ENCODE data around the gene NME4. TPM values are rescaled to one million over a fixed set of nuclear protein-coding genes. Genes with fewer than 3 reads are reported as not detected.
"Not testable (repeated sequence)": the region's sequence is repeated elsewhere in the genome, so short reads cannot be mapped to it uniquely, and the experiment has no call there.

NME4 gene
- total RNA-seq, 2 donors from 2014 or later: 45.4 to 45.8 TPM

- Histone ChIP-seq H3K4me3 (peak overlapping the region in 1 of 2 donors; percentile 97), H3K4me1 (peaks cover 0 to 58% of the 10 kb centered on the region in 2 donors), H3K27me3 (no peaks in the 10 kb centered on the region), H3K36me3 (no peaks in the 10 kb centered on the region), H3K9me3 (no peaks in the 10 kb centered on the region), H3K27ac (peak overlapping the region; percentile 11 to 57)
- TF ChIP-seq CTCF (IDR thresholded peaks at IDR 0.05): no peak
- no peak for DNase-seq (ENCODE audit: low spot score)
Observed at GRCh38 chr16:383326-384051, 13.5 kb upstream of the NME4 start.

- Histone ChIP-seq H3K27ac (peak overlapping the region; percentile 47 to 59), H3K36me3 (no peaks in the 10 kb centered on the region), H3K4me1 (peaks cover 0 to 39% of the 10 kb centered on the region in 2 donors), H3K4me3 (no peak overlapping the region), H3K9me3 (no peaks in the 10 kb centered on the region), H3K27me3 (no peaks in the 10 kb centered on the region)
- DNase-seq (ENCODE audit: low spot score): no peak
- TF ChIP-seq CTCF (IDR thresholded peaks at IDR 0.05): peak in 1 of 2 donors; percentile 18
Observed at GRCh38 chr16:386641-387156, 10.3 kb upstream of the NME4 start.

- not testable (repeated sequence) for DNase-seq (ENCODE audit: low spot score); H3K36me3 ChIP-seq; H3K27me3 ChIP-seq; H3K9me3 ChIP-seq
- H3K4me3 ChIP-seq: peak overlapping the region in 1 of 2 donors; percentile 26
- peaks cover 0 to 31% of the 10 kb centered on the region in 2 donors for H3K4me1 ChIP-seq
- H3K27ac ChIP-seq: peak overlapping the region; percentile 44 to 62
Observed at GRCh38 chr16:387761-388666, 9.0 kb upstream of the NME4 start.

GRCh38 chr16:389352-389751 lies 7.6 kb upstream of the NME4 start:
- Histone ChIP-seq H3K36me3 (no peaks in the 10 kb centered on the region), H3K4me1 (peaks cover 0 to 18% of the 10 kb centered on the region in 2 donors), H3K4me3 (no peak overlapping the region), H3K27me3 (no peaks in the 10 kb centered on the region), H3K27ac (no peak overlapping the region), H3K9me3 (no peaks in the 10 kb centered on the region)
- no peak for TF ChIP-seq CTCF (IDR thresholded peaks at IDR 0.05)
- DNase-seq (ENCODE audit: low spot score): no peak

GRCh38 chr16:391885-392335 lies 5.1 kb upstream of the NME4 start:
- Histone ChIP-seq H3K4me3 (no peak overlapping the region), H3K36me3 (no peaks in the 10 kb centered on the region), H3K9me3 (no peaks in the 10 kb centered on the region), H3K27ac (no peak overlapping the region), H3K27me3 (no peaks in the 10 kb centered on the region), H3K4me1 (peaks cover 0 to 25% of the 10 kb centered on the region in 2 donors)
- peak; percentile 36 to 72 for TF ChIP-seq CTCF (IDR thresholded peaks at IDR 0.05)
- DNase-seq (ENCODE audit: low spot score): no peak

Data from right atrium auricular region (tissue), 2 donors.